HUES64 (cell line): Measurements from ENCODE around the gene IQCE.
A peak's percentile ranks its signal among the peaks of the same experiment; 100 is the strongest.

Source experiments
- H3K27ac ChIP-seq: 2 replicates; pipeline ENCODE4 v1.7.0; 2013; ENCODE audit warnings: low read depth, low read length, inconsistent platforms
- H3K27me3 ChIP-seq: 2 replicates; pipeline ENCODE4 v1.6.1; 2013; ENCODE audit warnings: mild to moderate bottlenecking, low read length; ENCODE audit not compliant: insufficient read depth
- H3K36me3 ChIP-seq: 2 replicates; pipeline ENCODE4 v1.6.1; 2013; ENCODE audit warnings: mild to moderate bottlenecking, low read length; ENCODE audit not compliant: insufficient read depth
- H3K4me1 ChIP-seq: 2 replicates; pipeline ENCODE4 v1.6.1; 2013; ENCODE audit warnings: mild to moderate bottlenecking, low read length, moderate library complexity; ENCODE audit not compliant: insufficient read depth
- H3K4me3 ChIP-seq: 2 replicates; pipeline ENCODE4 v1.5.1; 2013; ENCODE audit warnings: mild to moderate bottlenecking, low read length, moderate library complexity
- H3K9ac ChIP-seq: 2 replicates; pipeline ENCODE4 v1.6.1; 2013; ENCODE audit warnings: mild to moderate bottlenecking, low read depth, low read length
- H3K9me3 ChIP-seq: 2 replicates; pipeline ENCODE4 v1.6.1; 2013; ENCODE audit warnings: low read depth, low read length; ENCODE audit not compliant: insufficient read depth
- WGBS: fragments of 150-250, 120-280 bp; methylation state at CpG from one replicate; pipeline ENCODE4 v1.1.7; 2013; ENCODE audit warnings: missing lambda C conversion rate; 5-methylcytosine and 5-hydroxymethylcytosine counted together

Gene IQCE

GRCh38 chr7:2610466-2610865 is 51.7 kb downstream of the IQCE start:
- no peak overlapping the region for H3K9ac ChIP-seq
- no peaks in the 10 kb centered on the region for H3K36me3 ChIP-seq
- no peaks in the 10 kb centered on the region for H3K27me3 ChIP-seq
- WGBS, result 68% methylated on average over 14 of the region's 14 CpGs
- peaks cover 2% of the 10 kb centered on the region for H3K4me1 ChIP-seq
- no peak overlapping the region for H3K4me3 ChIP-seq
- no peaks in the 10 kb centered on the region for H3K9me3 ChIP-seq
- no peak overlapping the region for H3K27ac ChIP-seq

GRCh38 chr7:2610898-2611297 is 52.1 kb downstream of the IQCE start:
- Histone ChIP-seq H3K36me3 (no peaks in the 10 kb centered on the region), H3K9me3 (no peaks in the 10 kb centered on the region), H3K27me3 (no peaks in the 10 kb centered on the region), H3K27ac (no peak overlapping the region), H3K4me3 (no peak overlapping the region), H3K9ac (no peak overlapping the region), H3K4me1 (peaks cover 2% of the 10 kb centered on the region)
- 74% methylated on average over 14 of the region's 14 CpGs for WGBS

- no peaks in the 10 kb centered on the region for H3K9me3 ChIP-seq
- peaks cover 2% of the 10 kb centered on the region for H3K4me1 ChIP-seq
- no peaks in the 10 kb centered on the region for H3K36me3 ChIP-seq
- no peaks in the 10 kb centered on the region for H3K27me3 ChIP-seq
- WGBS, result 93% methylated on average over 11 of the region's 11 CpGs
- no peak overlapping the region for H3K9ac ChIP-seq
- no peak overlapping the region for H3K27ac ChIP-seq
- no peak overlapping the region for H3K4me3 ChIP-seq
Measured at GRCh38 chr7:2611401-2611800, 52.6 kb downstream of the IQCE start.

DNA sequence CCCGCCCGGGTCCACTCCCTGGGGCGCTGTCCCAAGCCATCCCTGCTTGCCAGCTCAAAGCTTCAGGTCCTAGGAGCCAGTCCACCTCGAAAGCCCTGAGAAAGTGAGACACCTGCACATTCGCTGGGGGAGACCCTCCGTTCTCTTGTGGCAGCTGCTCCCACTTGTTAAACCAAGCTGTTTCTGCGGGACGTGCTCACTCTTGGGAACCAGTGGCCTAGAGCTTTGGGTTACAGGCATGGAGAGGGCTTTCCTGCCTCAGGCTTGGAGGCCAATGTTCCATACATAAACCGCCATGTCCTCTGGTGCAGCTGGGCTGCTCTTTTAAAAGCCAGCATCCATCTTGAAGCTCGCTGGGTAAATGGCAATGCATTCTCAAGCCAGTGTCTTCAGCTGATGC is 53.1 kb downstream of the IQCE start:
- Histone ChIP-seq H3K27me3 (no peaks in the 10 kb centered on the region), H3K36me3 (no peaks in the 10 kb centered on the region), H3K9me3 (no peaks in the 10 kb centered on the region), H3K4me1 (peaks cover 7% of the 10 kb centered on the region), H3K4me3 (no peak overlapping the region), H3K27ac (peak overlapping the region; percentile 41; the same call in 1 of the 2 replicates), H3K9ac (no peak overlapping the region)
- WGBS, result 89% methylated on average over 10 of the region's 10 CpGs

- no peaks in the 10 kb centered on the region for H3K27me3 ChIP-seq
- H3K27ac ChIP-seq, result no peak overlapping the region; the same call in 1 of the 2 replicates
- 81% methylated on average over 15 of the region's 15 CpGs for WGBS
- no peak overlapping the region for H3K9ac ChIP-seq
- peaks cover 9% of the 10 kb centered on the region for H3K4me1 ChIP-seq
- H3K9me3 ChIP-seq, result no peaks in the 10 kb centered on the region
- no peaks in the 10 kb centered on the region for H3K36me3 ChIP-seq
- H3K4me3 ChIP-seq, result no peak overlapping the region
Measured at GRCh38 chr7:2612445-2613097, 53.8 kb downstream of the IQCE start.

- H3K4me3 ChIP-seq, result no peak overlapping the region
- H3K9ac ChIP-seq, result no peak overlapping the region
- H3K27ac ChIP-seq, result no peak overlapping the region
- H3K4me1 ChIP-seq, result peaks cover 9% of the 10 kb centered on the region
- H3K27me3 ChIP-seq, result no peaks in the 10 kb centered on the region
- H3K9me3 ChIP-seq, result no peaks in the 10 kb centered on the region
- WGBS, result 88% methylated on average over 19 of the region's 19 CpGs
- H3K36me3 ChIP-seq, result no peaks in the 10 kb centered on the region
Measured at GRCh38 chr7:2613098-2613930, 54.5 kb downstream of the IQCE start.

DNA sequence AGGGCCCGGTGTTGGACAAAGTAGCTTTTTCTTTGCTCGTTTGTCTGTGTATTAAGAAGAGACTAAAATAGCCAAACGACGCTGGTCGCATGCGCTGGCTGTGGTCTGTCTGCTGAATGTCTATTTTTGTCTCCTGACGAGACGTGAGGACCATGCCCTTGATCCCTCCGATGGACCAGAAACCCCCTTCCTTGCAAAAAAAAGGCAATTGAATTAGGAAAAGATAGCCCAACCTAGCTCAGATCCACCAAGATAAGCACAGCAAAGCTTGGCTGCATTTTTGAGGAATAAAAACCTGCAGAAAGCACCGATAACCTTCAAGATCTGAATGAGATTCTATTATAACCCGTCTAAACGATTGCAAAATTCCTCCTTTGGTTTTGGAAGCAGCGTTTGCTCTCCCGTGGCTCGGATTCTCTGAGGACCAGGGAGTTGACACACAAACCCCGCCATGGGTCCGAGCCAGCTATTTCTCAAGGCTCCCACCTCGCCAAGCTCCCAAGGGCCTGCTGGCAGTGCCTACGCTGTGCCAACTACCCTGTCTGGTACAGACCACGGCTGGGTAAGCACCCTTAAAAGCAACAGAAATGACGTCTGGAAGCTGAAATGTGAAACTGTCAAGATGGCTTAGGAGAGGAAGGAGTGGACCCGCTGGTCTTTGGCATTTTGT is 55.3 kb downstream of the IQCE start:
- Histone ChIP-seq H3K36me3 (no peaks in the 10 kb centered on the region), H3K9ac (no peak overlapping the region), H3K27me3 (no peaks in the 10 kb centered on the region), H3K9me3 (no peaks in the 10 kb centered on the region), H3K27ac (no peak overlapping the region), H3K4me1 (peaks cover 9% of the 10 kb centered on the region), H3K4me3 (no peak overlapping the region)
- WGBS, result 87% methylated on average over 21 of the region's 22 CpGs

- no peak overlapping the region for H3K27ac ChIP-seq
- H3K36me3 ChIP-seq, result no peaks in the 10 kb centered on the region
- H3K9me3 ChIP-seq, result no peaks in the 10 kb centered on the region
- no peak overlapping the region for H3K4me3 ChIP-seq
- H3K27me3 ChIP-seq, result no peaks in the 10 kb centered on the region
- H3K4me1 ChIP-seq, result peaks cover 9% of the 10 kb centered on the region
- H3K9ac ChIP-seq, result no peak overlapping the region
- 94% methylated on average over 21 of the region's 22 CpGs for WGBS
Measured at GRCh38 chr7:2614631-2615330, 56.0 kb downstream of the IQCE start.

- Histone ChIP-seq H3K4me1 (peaks cover 13% of the 10 kb centered on the region), H3K4me3 (no peak overlapping the region), H3K27ac (no peak overlapping the region), H3K9me3 (no peaks in the 10 kb centered on the region), H3K27me3 (no peaks in the 10 kb centered on the region), H3K36me3 (no peaks in the 10 kb centered on the region), H3K9ac (no peak overlapping the region)
- 83% methylated on average over 33 of the region's 33 CpGs for WGBS
Measured at GRCh38 chr7:2616387-2617324, 57.9 kb downstream of the IQCE start.

GRCh38 chr7:2617325-2617905 is 58.6 kb downstream of the IQCE start:
- Histone ChIP-seq H3K36me3 (no peaks in the 10 kb centered on the region), H3K27ac (no peak overlapping the region), H3K4me3 (no peak overlapping the region), H3K27me3 (no peaks in the 10 kb centered on the region), H3K4me1 (peaks cover 18% of the 10 kb centered on the region), H3K9ac (no peak overlapping the region), H3K9me3 (no peaks in the 10 kb centered on the region)
- 63% methylated on average over 19 of the region's 22 CpGs for WGBS
